Stimulated activated CD4-positive, alpha-beta T cell treated with anti-CD3 and anti-CD28 coated beads, TNF-alpha, amount 100 ng/mL, for 48 hours (primary cell): ENCODE data around the gene KIF25.

Source experiments
- DNase-seq, 3 donors: peaks; one replicate each; pipeline ENCODE4 v3.0.0-alpha.2; 2020; ENCODE audit warnings: low read depth in 3 of 3

The KIF25 gene

DNA sequence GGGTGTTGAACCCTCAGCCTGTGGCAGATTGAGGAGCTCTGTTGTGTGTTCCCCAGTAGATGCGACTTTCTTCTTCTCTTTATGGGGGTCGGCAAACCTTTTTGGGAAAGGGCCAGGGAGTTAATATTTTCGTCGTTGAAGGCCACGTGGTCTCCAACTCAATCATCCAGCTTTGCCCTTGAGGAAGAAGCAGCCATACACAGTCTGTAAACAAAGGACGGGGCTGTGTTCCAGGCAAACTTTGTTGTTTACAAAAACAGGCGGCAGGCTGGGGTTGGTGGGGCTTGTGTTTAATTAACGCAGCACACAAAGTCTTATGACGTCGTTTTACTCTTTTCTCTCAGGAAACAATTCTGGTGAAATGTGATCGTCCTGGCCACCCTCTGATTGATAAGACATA is 20.2 kb downstream of the KIF25 start:
- no peak for DNase-seq

DNA sequence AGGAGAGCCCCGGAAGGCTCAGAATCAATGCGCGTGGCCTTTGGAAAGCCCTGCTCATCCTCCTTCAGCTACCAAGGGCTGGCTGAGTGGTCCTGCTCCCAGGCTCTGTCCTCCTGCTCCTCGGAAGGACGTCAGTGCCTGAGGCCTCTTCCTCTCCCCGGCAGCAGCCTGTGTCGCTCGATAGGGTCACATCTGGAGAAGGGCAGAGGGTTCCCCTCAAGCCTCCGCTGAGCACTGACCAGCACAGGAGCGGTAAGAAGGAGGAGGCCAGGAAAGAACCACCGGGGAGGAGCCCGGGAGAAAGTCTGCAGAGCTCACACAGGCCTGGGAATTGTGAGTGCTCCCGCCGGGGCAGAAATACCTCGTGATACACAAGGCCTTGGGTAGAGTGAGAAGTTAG is 21.2 kb downstream of the KIF25 start:
- no peak for DNase-seq

DNA sequence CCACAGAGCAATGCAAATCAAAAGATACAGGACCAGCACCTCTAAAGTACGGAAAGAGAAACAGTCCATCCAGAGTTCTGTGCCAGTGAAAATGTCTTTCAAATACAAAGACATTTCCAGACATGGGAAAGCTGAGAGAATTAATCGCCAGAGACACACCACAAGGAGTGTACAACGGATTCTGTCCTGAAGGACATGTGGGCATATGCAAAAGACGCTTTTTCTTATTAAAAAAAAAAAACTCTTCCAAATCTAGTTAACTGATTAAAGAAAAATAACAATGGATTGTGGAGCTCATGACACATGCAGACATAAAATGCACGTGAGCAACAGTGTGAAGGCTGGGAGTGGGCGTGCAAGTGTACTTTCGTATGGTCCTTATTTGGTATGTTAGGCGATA is 22.8 kb downstream of the KIF25 start:
- no peak for DNase-seq

DNA sequence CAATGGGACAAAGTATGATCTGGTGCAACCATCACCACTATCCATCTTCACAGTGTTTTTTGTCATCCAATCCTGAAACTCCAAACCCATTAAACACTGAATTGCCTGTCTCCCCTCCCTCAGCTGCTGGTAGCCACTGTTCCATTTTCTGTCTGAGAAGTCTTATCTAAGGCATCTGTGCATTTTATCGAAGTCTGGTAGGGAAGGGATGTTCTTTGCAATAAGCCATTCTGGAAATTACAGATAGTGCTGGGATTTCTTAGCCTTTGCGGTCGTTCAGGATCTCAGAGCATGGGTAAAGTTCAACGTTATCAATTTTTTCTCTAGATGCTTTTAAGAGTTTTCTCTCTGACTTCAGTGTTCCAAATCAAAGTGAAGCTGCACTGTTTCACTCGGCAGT is 24.1 kb downstream of the KIF25 start:
- DNase-seq, result no peak

DNA sequence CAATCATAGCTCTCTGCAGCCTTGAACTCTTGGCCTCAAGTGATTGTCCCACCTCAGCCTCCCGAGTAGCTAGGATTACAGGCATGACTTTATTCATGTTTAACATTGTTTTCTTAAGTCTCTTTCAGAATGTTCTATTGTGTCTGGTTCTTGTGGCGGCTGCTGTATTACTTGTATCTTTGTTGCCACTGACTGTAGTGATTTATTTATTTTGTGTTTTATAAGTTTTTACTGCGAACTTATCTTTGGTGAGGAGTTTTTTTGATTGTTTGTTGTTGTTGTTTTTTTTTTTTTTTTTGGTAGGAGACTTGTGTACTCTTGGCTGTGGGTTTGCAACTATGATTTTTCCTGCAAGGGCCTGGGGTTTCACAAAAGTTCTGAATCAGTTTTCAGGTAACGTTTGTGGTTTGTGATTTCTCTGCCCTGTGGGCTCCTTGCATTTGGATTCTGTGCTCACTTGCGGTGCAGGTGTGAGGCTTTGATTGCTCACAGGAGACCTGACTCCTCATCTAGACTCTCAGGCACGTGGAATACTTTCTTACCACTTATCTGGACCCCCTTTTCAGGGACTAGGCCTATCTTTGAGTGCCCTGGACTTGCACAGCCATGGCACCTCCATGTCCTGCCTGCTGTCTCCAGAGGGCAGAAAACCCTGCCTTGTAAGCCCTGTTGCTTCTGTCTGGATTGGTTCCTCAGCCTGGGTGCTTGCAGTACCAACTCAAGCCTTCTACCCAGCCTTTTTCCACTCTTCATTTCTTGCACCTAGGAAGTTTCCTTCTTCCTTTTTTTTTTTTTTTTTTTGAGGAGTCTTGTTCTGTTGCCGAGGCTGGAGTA is 25.2 kb downstream of the KIF25 start:
- DNase-seq, result no peak

DNA sequence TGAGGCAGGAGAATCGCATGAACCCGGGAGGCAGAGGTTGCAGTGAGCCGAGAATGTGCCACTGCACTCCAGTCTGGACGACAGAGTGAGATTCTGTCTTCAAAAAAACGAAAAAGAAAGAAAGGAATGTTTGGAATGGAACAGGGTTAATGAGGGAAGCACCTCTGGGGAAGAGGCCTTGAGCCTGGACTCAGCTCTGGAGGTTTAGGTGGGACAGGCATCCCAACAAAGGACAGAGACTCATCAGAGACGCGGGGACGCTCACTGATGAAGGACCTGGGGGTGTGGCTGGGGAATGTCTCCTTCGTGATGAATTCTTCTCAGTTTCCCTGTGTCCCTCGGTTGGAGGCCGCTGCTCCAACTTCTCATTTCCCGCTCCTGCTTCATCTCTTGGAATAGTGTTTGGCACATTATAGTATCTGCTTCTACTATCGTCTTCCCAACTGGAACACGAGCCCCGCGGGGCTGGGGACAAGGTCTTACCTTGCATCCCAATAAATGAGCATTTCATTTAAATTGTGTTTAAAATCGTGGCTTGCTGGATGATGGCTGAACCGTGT is 27.6 kb downstream of the KIF25 start:
- no peak for DNase-seq

DNA sequence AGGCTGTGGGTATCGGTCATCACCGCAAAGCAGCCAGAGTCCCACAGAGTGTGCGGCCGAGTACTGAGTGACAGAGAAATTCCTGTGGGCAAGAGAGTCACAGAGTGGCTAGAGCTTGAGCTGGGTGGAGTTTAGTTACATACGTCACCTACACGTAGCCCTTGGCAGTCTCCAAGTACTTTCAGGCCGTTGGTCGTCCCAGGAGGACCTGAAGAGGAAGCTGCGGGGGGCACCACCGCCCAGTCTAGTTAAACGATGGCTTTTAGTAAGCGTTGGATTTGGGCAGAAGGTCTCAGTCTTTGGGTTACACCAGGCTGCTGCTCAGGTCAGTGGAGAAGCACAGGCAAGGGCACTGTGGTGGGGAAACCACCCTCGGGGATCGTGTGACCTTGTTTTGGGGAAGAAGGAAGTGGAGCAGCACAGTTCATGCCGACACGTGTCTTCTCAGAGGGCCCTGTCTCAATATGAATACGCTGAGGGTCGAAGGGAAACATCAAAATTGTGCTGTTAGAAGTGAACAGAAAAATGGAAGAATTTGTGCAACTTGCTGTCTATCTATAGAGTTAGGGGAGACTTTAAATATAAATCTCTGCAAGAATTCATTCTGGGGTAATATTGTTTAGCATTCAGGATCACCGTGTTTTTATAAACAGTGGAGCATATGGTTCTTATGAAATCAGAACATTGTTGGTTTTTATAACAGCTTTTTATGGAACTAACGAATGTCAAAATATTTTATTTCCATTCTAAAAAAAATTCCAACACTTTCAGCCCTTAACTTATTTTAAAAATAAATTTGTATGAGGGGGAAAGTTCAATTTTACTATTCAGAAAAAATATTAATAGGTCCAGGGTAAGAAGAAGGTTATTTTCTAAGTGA is 28.6 kb downstream of the KIF25 start:
- DNase-seq, result no peak

DNA sequence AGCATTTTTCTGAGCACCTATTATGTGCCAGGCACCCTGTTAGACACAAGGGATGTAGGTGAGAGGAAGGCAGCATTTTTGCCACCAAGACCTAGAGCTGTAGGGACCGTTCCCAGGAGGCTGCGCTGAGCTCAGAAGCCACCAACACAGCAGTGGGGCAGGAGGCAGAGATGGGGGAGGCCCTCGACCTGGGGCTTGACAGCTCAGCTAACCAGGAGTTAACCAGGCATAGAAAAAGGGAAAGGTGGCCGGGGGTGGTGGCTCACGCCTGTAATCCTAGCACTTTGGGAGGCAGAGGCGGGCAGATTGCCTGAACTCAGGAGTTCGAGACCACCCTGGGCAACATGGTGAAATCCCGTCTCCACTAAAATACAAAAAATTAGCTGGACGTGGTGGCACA is 29.5 kb downstream of the KIF25 start:
- DNase-seq, result no peak

DNA sequence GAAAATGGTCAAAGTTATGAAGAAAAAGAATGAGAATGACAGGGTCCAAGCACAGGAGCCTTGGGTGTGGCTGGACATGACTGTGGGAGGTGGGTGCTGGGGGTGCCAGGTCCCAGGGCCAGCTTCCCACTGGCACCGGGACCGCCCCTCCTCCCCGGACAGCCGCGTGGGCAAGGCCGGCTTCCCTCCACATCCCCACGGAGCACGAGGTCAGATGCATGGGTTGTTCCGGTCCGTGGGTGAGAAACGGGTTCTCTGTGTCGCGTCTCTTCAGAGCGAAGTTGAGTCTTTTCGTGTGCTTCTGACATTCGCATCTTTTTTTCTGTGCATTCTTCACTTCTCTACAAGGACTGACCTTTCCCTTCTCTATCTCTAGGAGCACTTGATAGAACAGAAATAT is 30.1 kb downstream of the KIF25 start:
- no peak for DNase-seq

DNA sequence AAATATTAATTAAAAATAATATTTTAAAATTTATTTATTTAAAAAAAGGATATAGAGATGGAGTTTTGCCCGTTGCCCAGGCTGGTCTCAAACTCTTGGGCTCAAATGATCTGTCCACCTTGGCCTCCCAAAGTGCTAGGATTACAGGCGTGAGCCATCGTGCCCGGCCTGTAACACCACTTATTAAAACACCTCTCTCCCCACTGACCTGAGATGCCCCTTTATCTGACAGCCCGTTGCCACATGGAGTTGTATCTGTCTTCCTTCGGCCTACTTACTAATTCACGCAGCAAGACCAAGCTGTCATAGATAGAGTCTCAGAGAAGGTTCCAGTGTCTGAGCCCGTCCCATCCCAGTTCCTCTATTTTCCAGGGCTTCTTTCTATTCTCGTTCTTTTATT is 30.7 kb downstream of the KIF25 start:
- no peak for DNase-seq

DNA sequence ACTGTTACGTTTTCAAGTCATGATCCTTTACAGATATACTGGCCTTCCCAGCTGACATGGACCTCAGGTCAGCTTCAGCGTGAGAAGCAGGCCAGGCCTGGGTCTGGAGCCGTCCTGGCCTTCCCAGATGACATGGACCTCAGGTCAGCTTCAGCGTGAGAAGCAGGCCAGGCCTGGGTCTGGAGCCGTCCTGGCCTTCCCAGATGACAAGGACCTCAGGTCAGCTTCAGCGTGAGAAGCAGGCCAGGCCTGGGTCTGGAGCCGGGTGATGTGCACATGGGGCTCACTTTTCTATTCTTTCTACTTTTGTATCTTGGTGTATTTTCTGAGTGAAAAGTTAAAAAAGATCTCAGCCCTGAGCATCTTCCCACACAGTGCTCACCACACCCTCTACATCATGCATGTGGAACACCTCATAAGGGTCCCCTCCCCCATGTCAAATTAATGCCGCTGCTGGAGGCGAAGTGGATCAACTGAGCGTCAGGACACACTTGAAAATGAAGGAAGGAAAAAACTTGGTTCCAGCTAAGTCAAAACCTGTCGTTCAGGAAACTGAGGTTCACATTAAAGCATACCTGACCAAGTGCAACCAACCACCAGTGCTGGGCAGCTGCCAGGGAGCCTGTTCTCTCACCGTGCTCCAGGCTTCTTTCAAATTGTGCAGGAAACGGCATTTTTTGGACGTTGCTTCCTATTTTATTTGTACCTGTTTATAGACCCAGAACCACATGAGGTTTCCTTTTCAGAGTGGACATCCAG is 32.2 kb downstream of the KIF25 start:
- DNase-seq, result no peak

DNA sequence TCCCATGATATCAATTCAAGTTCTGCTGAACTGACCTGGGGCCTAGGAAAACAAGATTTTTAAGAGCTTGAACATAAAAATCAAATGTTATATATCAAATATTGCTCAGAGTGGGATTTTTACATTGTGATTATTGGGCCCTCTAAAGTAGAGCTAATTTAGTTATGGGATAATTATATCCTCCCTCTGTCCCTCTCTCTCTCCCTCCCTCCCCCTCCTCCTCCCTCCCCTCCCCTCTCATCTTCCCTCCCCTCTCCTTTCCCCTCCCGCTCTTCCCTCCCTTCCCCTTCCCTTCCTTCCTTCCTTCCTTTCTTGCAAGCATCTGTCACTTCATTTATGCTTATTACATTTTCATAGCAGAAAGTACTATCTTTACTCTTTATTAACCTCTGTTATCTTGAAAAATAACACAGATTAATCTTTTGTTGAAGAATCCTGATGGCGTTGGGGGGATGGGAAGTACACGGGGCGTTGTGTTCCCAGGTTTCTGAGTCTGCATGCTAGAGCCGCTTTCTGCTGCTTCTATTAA is 32.8 kb downstream of the KIF25 start:
- no peak for DNase-seq

DNA sequence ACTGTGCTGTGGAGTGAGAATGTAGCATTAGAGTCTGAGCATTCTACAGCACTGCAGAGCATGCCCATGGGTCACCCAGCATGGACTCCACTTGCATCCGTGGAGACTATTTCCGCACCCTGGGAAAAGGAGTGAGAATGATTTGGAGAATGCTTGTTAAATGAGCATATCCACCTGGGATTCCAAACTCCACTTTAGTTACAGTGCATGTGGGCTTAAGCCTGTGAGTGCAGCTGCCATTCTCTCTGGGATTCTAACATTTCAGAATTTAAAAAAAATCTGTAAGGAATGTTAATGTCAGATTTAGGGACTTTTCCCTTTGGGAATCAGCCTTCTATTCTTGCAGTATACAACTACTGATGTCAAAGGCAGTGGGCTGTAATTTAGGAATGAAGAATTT is 33.4 kb downstream of the KIF25 start:
- no peak for DNase-seq

DNA sequence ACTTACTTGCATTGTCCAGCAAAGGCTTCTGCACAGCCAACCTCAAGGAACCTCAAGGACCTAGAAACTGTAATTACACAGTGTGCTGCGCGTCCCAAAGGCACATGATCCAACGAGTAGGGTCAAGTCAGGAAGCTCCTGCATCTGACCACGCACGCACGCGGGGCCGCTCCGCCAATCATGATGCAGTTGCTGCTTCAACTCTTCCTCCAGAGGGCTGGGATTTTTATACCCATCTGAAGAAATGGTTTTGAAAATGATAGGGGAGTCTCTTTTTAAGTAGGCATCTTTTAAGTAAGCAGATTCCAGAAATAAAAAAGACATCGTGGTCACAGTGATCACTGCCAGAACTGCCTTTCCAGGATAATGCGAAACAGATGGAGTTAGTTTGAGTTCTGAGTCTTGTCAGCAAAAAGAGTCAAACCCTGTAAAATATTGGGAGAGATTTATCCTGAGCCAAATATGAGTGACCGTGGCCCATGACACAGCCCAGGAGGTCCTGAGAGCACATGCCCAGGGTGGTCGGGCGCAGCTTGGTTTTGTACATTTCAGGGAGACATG is 34.0 kb downstream of the KIF25 start:
- DNase-seq, result no peak

DNA sequence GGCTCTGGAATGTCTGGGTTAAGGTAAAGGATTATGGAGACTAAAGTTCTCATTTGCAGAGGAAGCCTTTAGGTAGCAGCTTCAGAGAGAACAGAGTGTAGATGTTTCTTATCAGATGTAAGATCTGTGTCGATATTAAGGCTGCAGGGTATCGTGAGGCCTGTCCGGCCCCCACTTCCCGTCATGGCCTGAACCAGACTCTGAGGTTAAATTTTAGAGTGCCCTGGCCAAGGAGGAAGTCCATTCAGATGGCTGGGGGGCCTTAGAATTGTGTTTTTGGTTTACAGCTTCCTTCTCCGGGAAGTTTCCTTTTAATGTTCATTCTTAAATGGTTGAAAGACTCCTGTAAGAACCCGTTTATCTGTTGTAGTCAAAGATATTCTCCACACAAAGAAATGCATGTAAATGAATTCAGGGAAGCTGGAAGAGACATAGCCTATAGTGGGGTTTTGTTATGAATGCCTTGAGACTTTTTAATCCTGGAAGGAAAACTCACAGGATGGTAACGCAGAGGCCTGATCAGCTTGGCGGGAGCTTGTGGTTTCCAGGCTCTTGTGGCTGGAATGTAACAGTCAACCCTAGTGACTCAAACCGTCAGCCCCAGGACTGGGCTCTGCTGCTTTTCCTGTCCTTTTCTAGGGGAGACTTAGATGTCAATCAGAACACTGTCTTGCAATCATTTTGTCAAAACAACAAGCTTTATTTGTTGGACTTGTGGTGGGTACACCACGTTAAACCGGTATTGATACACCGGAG is 34.7 kb downstream of the KIF25 start:
- DNase-seq, result no peak

DNA sequence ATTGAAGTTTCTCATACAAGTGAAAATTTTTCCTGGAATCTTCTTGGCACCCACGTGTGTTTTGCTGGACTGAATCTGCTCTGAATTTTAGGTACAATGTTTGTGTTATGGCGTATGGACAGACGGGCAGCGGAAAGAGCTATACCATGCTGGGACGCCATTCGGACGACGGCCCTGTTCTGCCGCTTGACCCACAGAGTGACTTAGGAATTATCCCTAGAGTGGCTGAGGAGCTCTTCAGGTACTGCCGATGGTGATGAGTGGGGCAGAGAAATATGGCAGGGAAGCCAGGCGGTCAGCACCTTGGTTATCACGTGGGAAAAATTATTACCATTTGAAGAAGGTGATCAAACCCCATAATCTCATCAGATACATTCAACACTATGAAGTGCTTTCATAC is 36.3 kb downstream of the KIF25 start:
- no peak for DNase-seq

DNA sequence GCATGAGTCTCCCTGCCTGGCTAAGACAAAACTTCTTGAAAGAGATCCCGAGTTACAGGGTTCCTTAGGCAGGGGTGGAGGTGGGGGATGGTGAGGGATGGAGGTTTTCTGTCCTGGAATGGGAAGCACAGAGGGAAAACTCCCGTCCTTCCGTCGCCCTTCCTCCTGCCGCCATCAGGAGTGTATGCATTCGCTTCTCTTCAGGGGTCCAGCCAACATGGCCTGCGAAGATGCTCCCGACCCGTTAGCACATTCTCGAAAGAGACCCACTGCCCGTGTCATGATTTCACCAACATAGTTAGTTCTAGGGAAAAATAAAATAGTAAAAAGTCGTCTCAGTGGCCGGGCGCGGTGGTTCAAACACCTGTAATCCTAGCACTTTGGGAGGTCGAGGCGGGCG is 37.1 kb downstream of the KIF25 start:
- DNase-seq, result no peak

DNA sequence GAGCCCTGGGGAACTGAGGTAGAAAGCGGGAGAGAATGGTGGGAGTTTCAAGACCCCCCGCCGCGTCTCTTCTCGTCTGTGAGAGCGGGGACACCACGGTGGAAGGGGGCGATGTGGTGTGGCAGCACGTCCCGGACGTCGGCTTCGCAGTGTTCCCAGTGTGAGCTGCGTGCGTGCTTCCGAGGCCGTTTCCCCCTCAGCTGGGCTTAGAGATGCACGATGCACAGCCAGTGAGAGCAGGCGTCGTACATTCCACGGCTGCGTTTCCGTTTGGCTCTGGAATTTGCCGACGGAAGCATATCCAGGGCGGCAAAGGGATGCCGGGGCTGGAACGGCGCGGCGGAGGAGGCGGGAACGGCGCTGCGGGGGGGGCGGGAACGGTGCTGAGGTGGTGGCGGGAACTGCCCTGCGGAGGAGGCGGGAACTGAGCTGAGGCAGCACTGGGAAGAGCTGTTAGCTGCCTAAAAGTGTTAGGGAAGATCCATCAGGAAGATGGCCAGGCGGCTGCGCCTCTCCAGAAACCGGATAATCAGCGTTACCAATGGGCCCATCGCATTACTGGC is 37.7 kb downstream of the KIF25 start:
- no peak for DNase-seq

DNA sequence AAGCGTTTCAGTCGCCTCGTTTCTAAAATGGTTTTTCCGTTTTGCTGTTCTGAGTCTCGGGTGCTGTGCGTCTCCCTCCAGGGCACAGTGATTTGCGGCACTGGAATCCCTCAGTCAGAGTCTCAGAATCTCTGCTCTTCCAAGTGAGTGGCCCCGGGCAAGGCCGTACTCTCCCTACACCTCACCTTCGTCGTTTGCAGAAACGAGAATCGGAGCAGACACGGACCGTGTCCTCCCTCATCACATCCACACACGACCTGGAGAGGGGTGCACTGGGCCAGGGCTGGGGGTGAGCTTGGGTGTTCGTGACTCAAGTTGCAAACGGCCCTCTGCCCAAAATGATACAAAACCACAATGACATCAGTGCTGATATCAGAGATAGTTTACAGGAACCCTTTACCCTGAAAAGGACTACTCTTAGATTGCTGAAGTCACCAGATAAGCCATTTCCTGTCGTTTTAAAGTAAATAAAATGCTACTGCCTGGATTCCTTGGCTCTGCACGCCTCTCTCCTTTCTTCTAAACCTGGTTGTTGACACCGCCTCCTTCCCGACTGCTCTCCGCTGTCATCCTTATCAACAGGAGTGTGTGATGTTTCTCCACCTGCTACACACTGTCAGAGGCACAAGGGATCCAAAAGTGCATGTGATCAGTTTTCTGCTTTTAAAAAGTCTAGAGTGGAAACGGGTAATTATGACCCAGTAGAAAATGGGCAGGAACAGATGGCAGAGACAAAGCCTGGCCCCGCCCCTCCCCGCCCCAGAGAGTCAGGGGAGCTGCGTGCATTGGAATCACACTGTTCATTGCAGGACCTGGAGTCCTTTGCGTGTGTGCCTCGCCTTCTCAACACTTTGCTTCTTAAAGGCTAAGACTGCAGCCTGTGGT is 38.4 kb downstream of the KIF25 start:
- no peak for DNase-seq
